Naive B cell (primary cell): Measurements from ENCODE around the gene ZC3H4. TPM values are rescaled to one million over a fixed set of nuclear protein-coding genes. Genes with fewer than 3 reads are reported as not detected.

Source experiments
- ATAC-seq, 2 donors: fragments of 150-1000 bp; cut with Tn5 transposase; 2 replicates each; pipeline ENCODE4 v1.10.0; 2021; ENCODE audit warnings: low read depth in 2 of 2, mild to moderate bottlenecking in 2 of 2, moderate library complexity in 2 of 2
- DNase-seq: peaks from one replicate; pipeline ENCODE4 v3.0.0; 2022
- H3K27ac Mint-ChIP-seq, 6 donors: one replicate each; pipeline ENCODE4 v1.8.0; 2020 to 2022; ENCODE audit warnings: mild to moderate bottlenecking in 6 of 6, mixed read lengths in 6 of 6, moderate library complexity in 5 of 6, inconsistent platforms in 2 of 6
- H3K27me3 Mint-ChIP-seq, 3 donors: one replicate each; pipeline ENCODE4 v1.8.0; 2021 to 2022; ENCODE audit warnings: mixed read lengths in 3 of 3, mild to moderate bottlenecking in 1 of 3
- H3K36me3 Mint-ChIP-seq, 2 donors: one replicate each; pipeline ENCODE4 v1.8.0; 2020 to 2022; ENCODE audit warnings: mixed read lengths in 2 of 2, inconsistent platforms in 1 of 2, mild to moderate bottlenecking in 1 of 2
- H3K4me1 Mint-ChIP-seq, 3 donors: one replicate each; pipeline ENCODE4 v1.8.0; 2020 to 2022; ENCODE audit warnings: mixed read lengths in 3 of 3, inconsistent platforms in 1 of 3, mild to moderate bottlenecking in 1 of 3, moderate library complexity in 1 of 3
- H3K4me3 Mint-ChIP-seq, 8 donors: one replicate each; pipeline ENCODE4 v1.8.0; 2020 to 2022; ENCODE audit warnings: mild to moderate bottlenecking in 8 of 8, mixed read lengths in 8 of 8, moderate library complexity in 8 of 8, inconsistent platforms in 2 of 8
- H3K9me3 Mint-ChIP-seq, 7 donors: one replicate each; pipeline ENCODE4 v1.8.0; 2020 to 2022; ENCODE audit warnings: mixed read lengths in 7 of 7, mild to moderate bottlenecking in 5 of 7, inconsistent platforms in 2 of 7, moderate library complexity in 1 of 7
- polyA plus RNA-seq, 6 donors: library from polyadenylated mRNA; unstranded; fragments of 300-500 nt; fragmentation: Illumina TruSeq; gene quantifications; one replicate each; pipeline ENCODE4 v1.2.3, GENCODE V29; 2021; ENCODE audit warnings: low read depth in 6 of 6

The ZC3H4 gene
- polyA plus RNA-seq, 6 donors from 2014 or later, result 0.46 to 2.6 (median 1.6) TPM

- ATAC-seq, result no peak
- Mint-ChIP-seq H3K4me3 (peak overlapping the region in 2 of 8 donors; percentile 64 to 98), H3K36me3 (peaks cover 0 to 7% of the 10 kb centered on the region in 2 donors), H3K27me3 (no peaks in the 10 kb centered on the region), H3K27ac (peak overlapping the region in 2 of 6 donors; percentile 10 to 49), H3K9me3 (peaks cover 0 to 1% (median 0%) of the 10 kb centered on the region in 7 donors), H3K4me1 (peaks cover 36 to 46% (median 45%) of the 10 kb centered on the region in 3 donors)
- no peak for DNase-seq
Observed at GRCh38 chr19:47129579-47129978, 16.0 kb upstream of the ZC3H4 start.

- H3K36me3 Mint-ChIP-seq, result peaks cover 0 to 3% of the 10 kb centered on the region in 2 donors
- H3K4me1 Mint-ChIP-seq, result peaks cover 8 to 9% (median 9%) of the 10 kb centered on the region in 3 donors
- H3K27ac Mint-ChIP-seq, result no peak overlapping the region
- H3K27me3 Mint-ChIP-seq, result no peaks in the 10 kb centered on the region
- ATAC-seq (no peak), DNase-seq (no peak)
- H3K9me3 Mint-ChIP-seq, result peaks cover 0 to 1% (median 0%) of the 10 kb centered on the region in 7 donors
- H3K4me3 Mint-ChIP-seq, result peak overlapping the region in 1 of 8 donors; percentile 28
Observed at GRCh38 chr19:47125669-47125938, 12.0 kb upstream of the ZC3H4 start.

- DNase-seq, result peak; percentile 55
- Mint-ChIP-seq H3K4me1 (peaks cover 4% of the 10 kb centered on the region in 3 donors), H3K36me3 (no peaks in the 10 kb centered on the region), H3K4me3 (peak overlapping the region in 1 of 8 donors; percentile 28), H3K27ac (peak overlapping the region in 1 of 6 donors; percentile 11), H3K9me3 (no peaks in the 10 kb centered on the region), H3K27me3 (no peaks in the 10 kb centered on the region)
- peak; percentile 50 to 59 for ATAC-seq
Observed at GRCh38 chr19:47124937-47125668, 11.5 kb upstream of the ZC3H4 start.

GRCh38 chr19:47123406-47123805, 9.8 kb upstream of the ZC3H4 start:
- no peak overlapping the region for H3K4me3 Mint-ChIP-seq
- H3K36me3 Mint-ChIP-seq, result no peaks in the 10 kb centered on the region
- H3K27ac Mint-ChIP-seq, result no peak overlapping the region
- DNase-seq (no peak), ATAC-seq (no peak)
- no peaks in the 10 kb centered on the region for H3K27me3 Mint-ChIP-seq
- peaks cover 0 to 4% (median 2%) of the 10 kb centered on the region in 3 donors for H3K4me1 Mint-ChIP-seq
- H3K9me3 Mint-ChIP-seq, result no peaks in the 10 kb centered on the region

- no peak overlapping the region for H3K27ac Mint-ChIP-seq
- H3K27me3 Mint-ChIP-seq, result no peaks in the 10 kb centered on the region
- no peaks in the 10 kb centered on the region for H3K36me3 Mint-ChIP-seq
- no peaks in the 10 kb centered on the region for H3K9me3 Mint-ChIP-seq
- DNase-seq (no peak), ATAC-seq (no peak)
- H3K4me3 Mint-ChIP-seq, result no peak overlapping the region
- peaks cover 0 to 4% (median 2%) of the 10 kb centered on the region in 3 donors for H3K4me1 Mint-ChIP-seq
Observed at GRCh38 chr19:47122359-47123335, 9.1 kb upstream of the ZC3H4 start.

GRCh38 chr19:47120470-47121067, 7.0 kb upstream of the ZC3H4 start:
- no peak for DNase-seq
- Mint-ChIP-seq H3K4me1 (peaks cover 0 to 4% (median 2%) of the 10 kb centered on the region in 3 donors), H3K4me3 (peak overlapping the region in 1 of 8 donors; percentile 5), H3K36me3 (no peaks in the 10 kb centered on the region), H3K9me3 (no peaks in the 10 kb centered on the region), H3K27ac (peak overlapping the region in 1 of 6 donors; percentile 26), H3K27me3 (no peaks in the 10 kb centered on the region)
- no peak for ATAC-seq

- H3K4me3 Mint-ChIP-seq, result peak overlapping the region; percentile 95 to 100 (median 98)
- H3K36me3 Mint-ChIP-seq, result peaks cover 0 to 14% of the 10 kb centered on the region in 2 donors
- peak overlapping the region; percentile 99 to 100 (median 100) for H3K27ac Mint-ChIP-seq
Observed at GRCh38 chr19:47113850-47114651, 475 bp upstream of the ZC3H4 start.

GRCh38 chr19:47112166-47112996, 1.2 kb downstream of the ZC3H4 start:
- peak; percentile 26 to 31 for ATAC-seq
- Mint-ChIP-seq H3K27me3 (no peaks in the 10 kb centered on the region), H3K9me3 (peaks cover 0 to 3% (median 0%) of the 10 kb centered on the region in 7 donors), H3K4me1 (peaks cover 38 to 47% (median 47%) of the 10 kb centered on the region in 3 donors), H3K36me3 (peaks cover 0 to 14% of the 10 kb centered on the region in 2 donors), H3K4me3 (peak overlapping the region; percentile 95 to 100 (median 98)), H3K27ac (peak overlapping the region; percentile 99 to 100 (median 100))
- peak; percentile 89 for DNase-seq

More at GRCh38 chr19:47113850-47114651, 475 bp upstream of the ZC3H4 start:
- no peak for DNase-seq
- Mint-ChIP-seq H3K4me1 (peaks cover 27 to 34% (median 31%) of the 10 kb centered on the region in 3 donors), H3K9me3 (peaks cover 0 to 3% (median 0%) of the 10 kb centered on the region in 7 donors), H3K27me3 (no peaks in the 10 kb centered on the region)
- ATAC-seq, result no peak

GRCh38 chr19:47111682-47112165, 1.9 kb downstream of the ZC3H4 start:
- no peak for ATAC-seq

GRCh38 chr19:47111006-47111621, 2.5 kb downstream of the ZC3H4 start:
- H3K4me3 Mint-ChIP-seq, result peak overlapping the region; percentile 93 to 100 (median 97)
- H3K27ac Mint-ChIP-seq, result peak overlapping the region; percentile 94 to 100 (median 98)
- no peaks in the 10 kb centered on the region for H3K27me3 Mint-ChIP-seq
- DNase-seq (peak; percentile 58), ATAC-seq (no peak)
- H3K4me1 Mint-ChIP-seq, result peaks cover 45 to 60% (median 60%) of the 10 kb centered on the region in 3 donors
- H3K36me3 Mint-ChIP-seq, result peaks cover 0 to 14% of the 10 kb centered on the region in 2 donors
- peaks cover 0 to 3% (median 0%) of the 10 kb centered on the region in 7 donors for H3K9me3 Mint-ChIP-seq

More at GRCh38 chr19:47111682-47112165, 1.9 kb downstream of the ZC3H4 start:
- Mint-ChIP-seq H3K36me3 (peaks cover 0 to 14% of the 10 kb centered on the region in 2 donors), H3K9me3 (peaks cover 0 to 3% (median 0%) of the 10 kb centered on the region in 7 donors), H3K27me3 (no peaks in the 10 kb centered on the region), H3K4me1 (peaks cover 44 to 54% (median 54%) of the 10 kb centered on the region in 3 donors), H3K4me3 (peak overlapping the region; percentile 95 to 100 (median 98)), H3K27ac (peak overlapping the region; percentile 97 to 100 (median 100))
- DNase-seq, result no peak

GRCh38 chr19:47110521-47111005, 3.0 kb downstream of the ZC3H4 start:
- Mint-ChIP-seq H3K4me3 (peak overlapping the region; percentile 93 to 100 (median 97)), H3K4me1 (peaks cover 50 to 66% (median 65%) of the 10 kb centered on the region in 3 donors), H3K9me3 (peaks cover 0 to 3% (median 0%) of the 10 kb centered on the region in 7 donors), H3K27me3 (no peaks in the 10 kb centered on the region), H3K36me3 (peaks cover 3 to 19% of the 10 kb centered on the region in 2 donors), H3K27ac (peak overlapping the region; percentile 94 to 100 (median 98))
- DNase-seq, result no peak
- ATAC-seq, result no peak
